Right lobe of liver (tissue), 4 donors: ENCODE data around the gene RBMS2.

Experiments used
- CTCF ChIP-seq, 4 donors: fragments of 200-600 bp in 3 of 4; fragments of 450-650 bp in 1 of 4; IDR thresholded peaks; one replicate each; pipeline versions ENCODE4 v1.5.1 to v1.8.0; 2016 to 2022; ENCODE audit warnings: antibody characterized with exemption in 4 of 4, mild to moderate bottlenecking in 2 of 4
- POLR2A ChIP-seq: fragments of 450-650 bp; IDR thresholded peaks from one replicate; pipeline ENCODE4 v1.6.1; 2017; ENCODE audit warnings: antibody characterized with exemption, mild to moderate bottlenecking
- donor health status: DM: no; HTN: no; CAD: no.
- donor health status: DM: no; HTN: no; CAD: no.
- donor health status: DM: no; HTN: yes; CAD: no.

GRCh38 chr12:56585098-56585497 lies 63.5 kb downstream of the RBMS2 start:
- TF ChIP-seq CTCF (IDR thresholded peaks at IDR 0.05): no peak
- TF ChIP-seq POLR2A: no peak
